ENCODE results near the gene CTSV. TPM values are rescaled to one million over a fixed set of nuclear protein-coding genes. Genes with fewer than 3 reads are reported as not detected.

The CTSV gene
- total RNA-seq: 26.3 and 29.9 TPM in 2 replicates

DNA sequence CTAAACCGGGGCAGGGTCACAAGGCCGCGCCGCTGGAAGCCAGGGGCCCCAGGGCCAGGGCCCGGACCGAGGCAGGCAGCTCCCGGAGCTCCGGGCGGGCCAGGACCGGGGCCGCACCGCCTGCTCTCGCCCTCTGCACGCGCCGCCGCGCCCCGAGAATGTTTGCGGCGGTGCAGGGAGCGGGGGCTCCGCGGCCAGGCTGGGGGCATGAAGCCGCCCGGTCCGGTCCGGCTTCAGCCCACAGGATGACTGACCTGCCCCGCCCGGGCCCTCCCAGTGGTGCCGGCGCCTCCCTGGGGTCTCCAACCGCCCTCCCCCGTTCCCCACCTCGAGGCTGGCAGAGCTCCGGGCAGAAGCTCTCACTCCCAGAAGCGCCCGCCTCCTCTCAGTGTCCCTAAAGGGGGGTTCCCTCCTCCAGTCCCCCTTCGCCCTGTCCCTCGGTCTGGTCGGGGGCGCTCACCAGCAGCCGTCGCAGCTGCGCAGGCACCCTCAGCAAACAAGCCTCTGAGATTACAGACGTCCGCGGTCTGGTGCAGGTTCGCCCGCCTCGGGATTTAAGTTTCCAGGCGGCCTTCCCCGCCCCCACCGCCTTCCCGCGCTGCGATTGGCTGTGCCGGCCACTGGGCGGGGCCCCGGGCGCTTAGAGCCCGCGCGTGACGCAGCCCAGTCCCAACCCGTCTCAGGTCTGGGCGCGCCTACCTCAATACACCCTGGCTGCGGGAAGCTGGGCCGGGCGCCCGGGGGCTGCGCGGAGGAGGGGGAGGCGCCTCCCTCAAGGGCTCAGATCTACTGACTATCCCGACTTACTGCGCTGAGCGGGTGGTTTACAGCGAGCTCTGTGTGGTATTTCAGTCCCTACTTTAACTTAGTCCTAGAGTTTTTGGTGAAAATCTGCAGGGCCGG lies at the start of gene CTSV:
TSS of gene CTSV (minus strand) at position 532 of the 903 bp plus-strand sequence. CDS start 1,099 bp downstream, outside the sequence.

Other genes starting within 250 kb of the CTSV start
- 2.4 and 4.1 TPM in 2 replicates for gene ZNF782, start 184.6 kb downstream of the CTSV start, total RNA-seq
- gene NUTM2G, start 110.3 kb downstream of the CTSV start, total RNA-seq: not detected in 2 replicates

All from hair follicular keratinocyte (primary cell).